HepG2 (cell line): ENCODE data around the gene TCP11L1. TPM values are rescaled to one million over a fixed set of nuclear protein-coding genes. Genes with fewer than 3 reads are reported as not detected.

Experiments
- ATAD3A ChIP-seq: sonication (generic); formaldehyde crosslinking; IDR thresholded peaks from 2 replicates; pipeline ENCODE4 v1.4.0; 2020; ENCODE audit warnings: missing genetic modification reagents
- ATF3 ChIP-seq: sonication (generic); formaldehyde crosslinking; IDR thresholded peaks from 2 replicates; pipeline ENCODE4 v1.4.0; 2020; ENCODE audit warnings: missing genetic modification reagents
- ATF7 ChIP-seq, 2 experiments: fragments of 450-650 bp in 1 of 2; sonication (generic) in 1 of 2; formaldehyde crosslinking in 1 of 2; IDR thresholded peaks; 2 replicates each; pipeline versions ENCODE4 v1.4.0 to v1.6.1; 2016 to 2020; ENCODE audit warnings: antibody characterized with exemption in 1 of 2, mild to moderate bottlenecking in 1 of 2, missing genetic modification reagents in 1 of 2
- DZIP1 ChIP-seq: sonication (generic); formaldehyde crosslinking; IDR thresholded peaks from 2 replicates; pipeline ENCODE4 v1.5.0; 2020; ENCODE audit warnings: mild to moderate bottlenecking, missing genetic modification reagents
- FOXP4 ChIP-seq: sonication (generic); formaldehyde crosslinking; IDR thresholded peaks from 2 replicates; pipeline ENCODE4 v1.4.0; 2020; ENCODE audit warnings: missing genetic modification reagents
- MBD4 ChIP-seq: IDR thresholded peaks from 2 replicates; pipeline ENCODE4 v1.6.1; 2012; ENCODE audit warnings: low read length, inconsistent platforms, borderline replicate concordance
- MBNL3 ChIP-seq: fragments of 250-450 bp; sonication (Bioruptor Pico); conservative IDR thresholded peaks from 2 replicates; pipeline ENCODE4 v1.8.0; 2022; ENCODE audit warnings: mild to moderate bottlenecking, inconsistent platforms
- MNT ChIP-seq: fragments of 450-650 bp; IDR thresholded peaks from 2 replicates; pipeline ENCODE4 v1.6.1; 2016
- NFE2L2 ChIP-seq: fragments of 150-350 bp; IDR thresholded peaks from 2 replicates; pipeline ENCODE4 v1.6.1; 2014; ENCODE audit warnings: low read length
- PRMT3 ChIP-seq: sonication (generic); formaldehyde crosslinking; IDR thresholded peaks from 2 replicates; pipeline ENCODE4 v1.8.1; 2022; ENCODE audit warnings: low read depth, mild to moderate bottlenecking, moderate library complexity, missing genetic modification reagents, borderline replicate concordance
- SALL2 ChIP-seq: sonication (generic); formaldehyde crosslinking; IDR thresholded peaks from 2 replicates; pipeline ENCODE4 v1.8.1; 2023; ENCODE audit warnings: mild to moderate bottlenecking, missing genetic modification reagents, inconsistent platforms
- TOE1 ChIP-seq: sonication (generic); formaldehyde crosslinking; IDR thresholded peaks from 2 replicates; pipeline ENCODE4 v1.4.0; 2020; ENCODE audit warnings: mild to moderate bottlenecking, missing genetic modification reagents
- ZNF205 ChIP-seq: IDR thresholded peaks from 2 replicates; pipeline ENCODE4 v1.6.1; 2018; ENCODE audit warnings: missing biosample characterization, missing genetic modification reagents
- ZNF383 ChIP-seq: sonication (generic); formaldehyde crosslinking; IDR thresholded peaks from 2 replicates; pipeline ENCODE4 v1.4.0; 2020; ENCODE audit warnings: missing genetic modification reagents, mild to moderate bottlenecking, borderline replicate concordance
- ZNF446 ChIP-seq: sonication (generic); formaldehyde crosslinking; IDR thresholded peaks from 2 replicates; pipeline ENCODE4 v1.5.0; 2020; ENCODE audit warnings: mild to moderate bottlenecking, missing genetic modification reagents
- ZNF546 ChIP-seq: sonication (generic); formaldehyde crosslinking; conservative IDR thresholded peaks from 2 replicates; pipeline ENCODE4 v1.8.1; 2023; ENCODE audit warnings: mild to moderate bottlenecking, missing genetic modification reagents
- ZNF678 ChIP-seq: sonication (generic); formaldehyde crosslinking; IDR thresholded peaks from 2 replicates; pipeline ENCODE4 v1.4.0; 2020; ENCODE audit warnings: mild to moderate bottlenecking, missing genetic modification reagents
- ZNF709 ChIP-seq: sonication (generic); formaldehyde crosslinking; IDR thresholded peaks from 2 replicates; pipeline ENCODE4 v1.5.0; 2020; ENCODE audit warnings: mild to moderate bottlenecking, missing genetic modification reagents
- ZNF772 ChIP-seq: sonication (generic); formaldehyde crosslinking; IDR thresholded peaks from 2 replicates; pipeline ENCODE4 v1.5.0; 2020; ENCODE audit warnings: mild to moderate bottlenecking, missing genetic modification reagents
- ZNF776 ChIP-seq: sonication (generic); formaldehyde crosslinking; IDR thresholded peaks from 2 replicates; pipeline ENCODE4 v1.4.0; 2020; ENCODE audit warnings: mild to moderate bottlenecking, missing genetic modification reagents
- ZNF879 ChIP-seq: sonication (generic); formaldehyde crosslinking; IDR thresholded peaks from 2 replicates; pipeline ENCODE4 v1.8.1; 2023; ENCODE audit warnings: missing genetic modification reagents
- polyA plus RNA-seq, 8 experiments: library from polyadenylated mRNA; depleted of rRNA in 3 of 8; stranded (reverse) in 7 of 8; unstranded in 1 of 8; fragments of >200 nt; fragmentation: Illumina TruSeq in 4 of 8; extraction: Trizol in 4 of 8; gene quantifications; 2 replicates each; pipeline versions ENCODE4 v1.2.1 to v1.2.3, GENCODE V29; 2011 to 2016; ENCODE audit warnings: low read depth in 4 of 8, missing spikeins in 1 of 8, mixed read lengths in 1 of 8; ENCODE audit not compliant: insufficient read depth in 1 of 8
- total RNA-seq, 5 experiments: library from RNA; depleted of rRNA; stranded (reverse); fragments of >200 nt; fragmentation: Illumina TruSeq; extraction: Trizol; gene quantifications; 2 replicates each; pipeline ENCODE4 v1.2.3, GENCODE V29; 2016; ENCODE audit warnings: low read depth in 1 of 5
- TF ChIP-seq, protein P1 (sequence below): IDR thresholded peaks from 2 replicates; pipeline ENCODE4 v1.6.1; 2018; ENCODE audit warnings: missing genetic modification reagents

Gene TCP11L1
- total and polyA plus RNA-seq, 2 of the 13 experiments (the other 11 are each of a cell fraction or from before 2014, with no cell fraction given) = 7.9 to 10.1 TPM

DNA sequence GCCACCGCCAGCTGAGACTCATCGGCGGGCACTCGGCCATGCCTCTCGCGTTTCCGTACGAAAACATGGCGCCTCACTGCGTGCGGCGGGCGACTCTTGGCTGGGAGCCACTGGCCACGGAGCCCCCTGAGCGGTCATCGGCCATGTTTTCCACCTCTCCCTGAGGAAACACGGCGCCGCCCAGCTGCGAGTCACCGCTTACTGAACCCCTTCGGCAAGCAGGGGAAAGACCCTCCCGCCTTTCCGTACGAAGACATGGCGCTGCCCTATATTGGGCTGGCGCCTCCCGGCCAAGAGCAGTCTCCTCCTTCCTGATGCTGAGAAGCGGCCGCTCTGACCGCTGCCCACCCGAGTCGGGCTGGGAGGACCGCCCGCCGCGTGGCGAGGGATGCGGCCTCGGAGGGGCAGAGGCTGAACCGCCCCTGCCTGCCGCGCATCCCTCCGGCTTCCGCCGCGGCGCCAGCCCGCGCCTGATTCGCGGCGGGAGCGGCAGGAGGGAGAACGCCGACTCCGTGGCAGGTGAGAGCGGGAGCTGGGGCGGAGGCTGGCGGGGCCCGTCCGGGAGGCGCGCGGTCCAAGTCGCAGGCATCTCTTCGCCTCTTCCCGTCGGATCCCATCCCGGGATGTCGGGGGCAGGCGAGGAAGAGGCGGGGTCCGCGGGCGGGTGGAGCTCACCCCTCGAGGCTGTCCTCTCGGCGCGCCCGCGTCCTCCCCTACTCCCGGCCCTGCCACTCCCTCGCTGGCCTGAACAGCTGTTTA, at the start of gene TCP11L1 (continued):
- TF ChIP-seq DZIP1 (CRISPR knock-in tag) (no peak), MNT (peak; percentile 34; the same call in 1 of the 2 replicates), MBD4 (no peak), ATF3 (CRISPR knock-in tag) (0 out of 2 replicates have a peak, but pooled peaks have one; percentile 13), ZNF709 (CRISPR knock-in tag) (no peak; the same call in 1 of the 2 replicates), FOXP4 (peak; percentile 45), ZNF383 (CRISPR knock-in tag) (no peak), ZNF205 (CRISPR knock-in tag) (peak; percentile 72), SALL2 (CRISPR knock-in tag) (peak; percentile 61; the same call in 1 of the 2 replicates), TOE1 (CRISPR knock-in tag) (peak; percentile 76; the same call in 1 of the 2 replicates), ZNF879 (CRISPR knock-in tag) (no peak), PRMT3 (no peak), ZNF776 (CRISPR knock-in tag) (peak; percentile 84), MBNL3 (no peak), ATAD3A (CRISPR knock-in tag) (no peak), ZNF446 (CRISPR knock-in tag) (peak; percentile 83; the same call in 1 of the 2 replicates), NFE2L2 (no peak), ZNF678 (CRISPR knock-in tag) (no peak), ZNF546 (CRISPR knock-in tag) (0 out of 2 replicates have a peak, but pooled peaks have one; percentile 58), ZNF772 (CRISPR knock-in tag) (no peak; the same call in 1 of the 2 replicates), ATF7 (IDR thresholded peaks at IDR 0.05) (no peak), ATF7 (CRISPR knock-in tag; IDR thresholded peaks at IDR 0.05) (peak; percentile 30; the same call in 1 of the 2 replicates)
- TF ChIP-seq, protein P1, sequence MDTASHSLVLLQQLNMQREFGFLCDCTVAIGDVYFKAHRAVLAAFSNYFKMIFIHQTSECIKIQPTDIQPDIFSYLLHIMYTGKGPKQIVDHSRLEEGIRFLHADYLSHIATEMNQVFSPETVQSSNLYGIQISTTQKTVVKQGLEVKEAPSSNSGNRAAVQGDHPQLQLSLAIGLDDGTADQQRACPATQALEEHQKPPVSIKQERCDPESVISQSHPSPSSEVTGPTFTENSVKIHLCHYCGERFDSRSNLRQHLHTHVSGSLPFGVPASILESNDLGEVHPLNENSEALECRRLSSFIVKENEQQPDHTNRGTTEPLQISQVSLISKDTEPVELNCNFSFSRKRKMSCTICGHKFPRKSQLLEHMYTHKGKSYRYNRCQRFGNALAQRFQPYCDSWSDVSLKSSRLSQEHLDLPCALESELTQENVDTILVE (CRISPR knock-in tag) = no peak; the same call in none of the 2 replicates
